Osteoblast (primary cell): ENCODE data around the gene PRIM2. TPM values are rescaled to one million over a fixed set of nuclear protein-coding genes. Genes with fewer than 3 reads are reported as not detected.

Experiments
- DNase-seq: peaks from one replicate; pipeline ENCODE4 v3.0.0; 2011; ENCODE audit warnings: low spot score, mixed read lengths; ENCODE audit not compliant: insufficient read length; ENCODE audit errors: missing footprints
- H2AFZ ChIP-seq: 2 replicates; pipeline ENCODE4 v1.6.0; 2011; ENCODE audit warnings: mild to moderate bottlenecking, low read length
- H3K27ac ChIP-seq: 2 replicates; pipeline ENCODE4 v1.5.1; 2011; ENCODE audit warnings: mild to moderate bottlenecking, low read depth, low read length, moderate library complexity
- H3K27me3 ChIP-seq: 2 replicates; pipeline ENCODE4 v1.6.0; 2012; ENCODE audit warnings: mild to moderate bottlenecking, control low read depth, inconsistent platforms, low read length, moderate library complexity; ENCODE audit not compliant: insufficient read depth
- H3K36me3 ChIP-seq: 2 replicates; pipeline ENCODE4 v1.5.1; 2011; ENCODE audit warnings: mild to moderate bottlenecking, low read length, control low read depth, moderate library complexity; ENCODE audit not compliant: insufficient read depth
- H3K4me1 ChIP-seq: 2 replicates; pipeline ENCODE4 v1.5.1; 2011; ENCODE audit warnings: mild to moderate bottlenecking, low read length, control low read depth, moderate library complexity; ENCODE audit not compliant: insufficient read depth
- H3K4me2 ChIP-seq: 2 replicates; pipeline ENCODE4 v1.6.0; 2011; ENCODE audit warnings: mild to moderate bottlenecking, low read length; ENCODE audit not compliant: insufficient read depth
- H3K4me3 ChIP-seq: fragments of 200-600 bp; sonication (generic); 3 replicates; pipeline ENCODE4 v1.5.1; 2012; ENCODE audit warnings: mild to moderate bottlenecking, low read length, inconsistent platforms; ENCODE audit not compliant: insufficient read depth
- H3K79me2 ChIP-seq: 2 replicates; pipeline ENCODE4 v1.6.0; 2012; ENCODE audit warnings: mild to moderate bottlenecking, low read length, control low read depth, inconsistent platforms; ENCODE audit not compliant: insufficient read depth
- H3K9me3 ChIP-seq: 2 replicates; pipeline ENCODE4 v1.5.1; 2011; ENCODE audit warnings: low read depth, low read length, control low read depth
- H4K20me1 ChIP-seq: 2 replicates; pipeline ENCODE4 v1.6.0; 2012; ENCODE audit warnings: mild to moderate bottlenecking, low read length, control low read depth; ENCODE audit not compliant: insufficient read depth
- total RNA-seq: library from RNA; depleted of rRNA; stranded (reverse); fragments of >200 nt; gene quantifications from 2 replicates; pipeline ENCODE4 v1.2.3, GENCODE V29; 2012
- TF ChIP-seq, protein P1 (sequence below): IDR thresholded peaks from 2 replicates; pipeline ENCODE4 v1.5.1; 2011; ENCODE audit warnings: mild to moderate bottlenecking, low read depth, low read length, moderate library complexity; ENCODE audit errors: extremely low read depth

PRIM2 gene
- total RNA-seq, 1 donor, result 30.0 TPM

DNA sequence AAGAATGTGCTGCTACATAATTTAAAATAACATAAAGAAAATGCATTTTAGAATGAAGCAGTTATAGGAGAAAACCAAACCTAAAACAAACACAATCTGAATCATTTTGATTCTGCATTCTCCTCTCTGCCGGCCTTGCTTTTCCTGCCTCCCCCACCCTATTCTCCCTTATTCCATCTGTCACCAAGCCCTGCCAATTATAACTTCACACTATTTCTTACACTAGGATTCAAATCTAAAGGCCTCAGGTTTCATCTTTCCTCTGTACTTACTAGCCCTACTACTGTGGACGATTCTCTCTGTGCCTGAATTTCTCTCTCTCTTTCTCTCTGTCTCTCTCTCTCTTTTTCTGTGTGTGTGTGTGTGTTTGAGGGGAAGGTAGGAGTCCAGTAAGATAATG is 18.7 kb upstream of the PRIM2 start:
- no peaks in the 10 kb centered on the region for H3K27me3 ChIP-seq
- H3K27ac ChIP-seq, result no peak overlapping the region
- TF ChIP-seq, protein P1, sequence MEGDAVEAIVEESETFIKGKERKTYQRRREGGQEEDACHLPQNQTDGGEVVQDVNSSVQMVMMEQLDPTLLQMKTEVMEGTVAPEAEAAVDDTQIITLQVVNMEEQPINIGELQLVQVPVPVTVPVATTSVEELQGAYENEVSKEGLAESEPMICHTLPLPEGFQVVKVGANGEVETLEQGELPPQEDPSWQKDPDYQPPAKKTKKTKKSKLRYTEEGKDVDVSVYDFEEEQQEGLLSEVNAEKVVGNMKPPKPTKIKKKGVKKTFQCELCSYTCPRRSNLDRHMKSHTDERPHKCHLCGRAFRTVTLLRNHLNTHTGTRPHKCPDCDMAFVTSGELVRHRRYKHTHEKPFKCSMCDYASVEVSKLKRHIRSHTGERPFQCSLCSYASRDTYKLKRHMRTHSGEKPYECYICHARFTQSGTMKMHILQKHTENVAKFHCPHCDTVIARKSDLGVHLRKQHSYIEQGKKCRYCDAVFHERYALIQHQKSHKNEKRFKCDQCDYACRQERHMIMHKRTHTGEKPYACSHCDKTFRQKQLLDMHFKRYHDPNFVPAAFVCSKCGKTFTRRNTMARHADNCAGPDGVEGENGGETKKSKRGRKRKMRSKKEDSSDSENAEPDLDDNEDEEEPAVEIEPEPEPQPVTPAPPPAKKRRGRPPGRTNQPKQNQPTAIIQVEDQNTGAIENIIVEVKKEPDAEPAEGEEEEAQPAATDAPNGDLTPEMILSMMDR, result no peak
- no peak overlapping the region for H3K4me2 ChIP-seq
- peak overlapping the region; percentile 76 for H2AFZ ChIP-seq
- no peaks in the 10 kb centered on the region for H3K36me3 ChIP-seq
- peaks cover under 1% of the 10 kb centered on the region for H3K4me1 ChIP-seq
- H3K4me3 ChIP-seq, result no peak overlapping the region
- no peaks in the 10 kb centered on the region for H3K9me3 ChIP-seq
- no peaks in the 10 kb centered on the region for H3K79me2 ChIP-seq
- no peaks in the 10 kb centered on the region for H4K20me1 ChIP-seq
- no peak for DNase-seq

GRCh38 chr6:57301757-57302156 is 15.7 kb upstream of the PRIM2 start:
- Histone ChIP-seq H4K20me1 (no peaks in the 10 kb centered on the region), H3K9me3 (no peaks in the 10 kb centered on the region), H3K4me2 (no peak overlapping the region), H3K36me3 (no peaks in the 10 kb centered on the region), H3K4me1 (peaks cover 29% of the 10 kb centered on the region), H3K27ac (no peak overlapping the region), H3K27me3 (no peaks in the 10 kb centered on the region), H3K4me3 (no peak overlapping the region), H2AFZ (no peak overlapping the region), H3K79me2 (no peaks in the 10 kb centered on the region)
- DNase-seq, result no peak
- TF ChIP-seq, protein P1, result no peak

DNA sequence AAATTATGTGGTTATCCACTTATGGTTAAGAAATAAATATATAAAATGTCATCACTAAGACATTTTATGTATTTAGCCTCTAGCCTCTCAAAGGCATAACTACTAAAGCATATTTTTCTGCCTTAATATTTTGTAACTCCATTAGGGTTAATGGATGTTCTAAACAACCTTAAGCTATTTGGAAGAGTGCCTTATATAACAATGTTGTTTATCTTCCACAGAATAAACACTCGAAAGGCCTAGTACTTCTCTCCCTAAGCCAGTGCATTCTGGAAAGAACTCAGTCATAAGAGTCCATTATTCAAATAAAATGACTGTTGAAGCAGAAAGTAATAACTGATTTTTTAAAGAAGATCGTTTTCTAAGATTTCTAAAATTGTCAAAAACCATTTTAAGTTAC is 15.0 kb upstream of the PRIM2 start:
- no peaks in the 10 kb centered on the region for H3K79me2 ChIP-seq
- peaks cover 30% of the 10 kb centered on the region for H3K4me1 ChIP-seq
- H3K9me3 ChIP-seq, result no peaks in the 10 kb centered on the region
- TF ChIP-seq, protein P1, result no peak
- no peak overlapping the region for H3K27ac ChIP-seq
- H3K4me2 ChIP-seq, result no peak overlapping the region
- H3K4me3 ChIP-seq, result no peak overlapping the region
- no peaks in the 10 kb centered on the region for H4K20me1 ChIP-seq
- H3K36me3 ChIP-seq, result no peaks in the 10 kb centered on the region
- no peaks in the 10 kb centered on the region for H3K27me3 ChIP-seq
- DNase-seq, result no peak
- H2AFZ ChIP-seq, result no peak overlapping the region

DNA sequence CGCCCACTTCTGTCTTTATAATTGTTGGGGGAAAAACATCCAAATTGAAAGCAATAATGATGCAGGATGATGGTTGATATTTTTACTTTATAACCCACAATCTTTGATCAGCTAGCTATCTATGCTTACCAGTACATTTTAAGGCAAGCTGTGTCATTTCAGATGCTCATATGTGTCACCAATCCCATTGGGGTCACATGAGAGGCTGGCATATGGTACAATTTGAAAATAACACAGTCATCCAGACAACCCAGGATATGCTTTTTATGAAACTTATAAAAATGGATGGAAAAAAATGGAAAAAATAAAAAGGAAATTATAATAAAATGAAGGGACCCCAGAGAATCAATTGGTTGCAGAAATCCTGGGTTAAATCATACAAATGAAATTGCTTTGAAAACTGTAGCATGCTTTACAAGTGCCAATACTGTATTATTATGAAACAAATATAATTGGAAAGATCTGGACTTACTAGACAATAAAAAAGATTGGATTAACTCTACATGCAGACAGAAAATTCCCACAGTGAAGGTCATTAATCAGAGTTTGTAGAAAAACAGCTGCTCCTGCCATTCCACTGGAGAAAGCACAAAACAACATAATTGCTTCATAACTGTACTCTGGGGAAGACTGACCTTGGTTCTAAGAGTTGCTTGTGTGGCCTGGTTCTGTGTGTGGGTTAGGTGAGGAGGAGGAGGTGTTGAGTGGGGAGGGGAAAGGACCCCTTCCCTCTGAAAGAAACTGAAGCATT is 13.3 kb upstream of the PRIM2 start:
- Histone ChIP-seq H4K20me1 (no peaks in the 10 kb centered on the region), H3K4me2 (no peak overlapping the region), H3K4me1 (peaks cover 39% of the 10 kb centered on the region), H3K27me3 (no peaks in the 10 kb centered on the region), H3K27ac (peak overlapping the region; percentile 74), H2AFZ (no peak overlapping the region), H3K79me2 (no peaks in the 10 kb centered on the region), H3K4me3 (no peak overlapping the region), H3K9me3 (no peaks in the 10 kb centered on the region), H3K36me3 (no peaks in the 10 kb centered on the region)
- DNase-seq, result no peak
- TF ChIP-seq, protein P1, result no peak
